GM10266 (cell line): Measurements from ENCODE around the gene DGCR2.

ENCODE experiments used
- DNase-seq: peaks from one replicate; pipeline ENCODE4 v3.0.0; 2012; ENCODE audit errors: extremely low spot score
- CTCF ChIP-seq: IDR thresholded peaks from 2 replicates; pipeline ENCODE4 v1.5.1; 2012; ENCODE audit warnings: mild to moderate bottlenecking, low read depth; ENCODE audit not compliant: control insufficient read depth, insufficient read depth; ENCODE audit errors: missing control alignments

Gene DGCR2

GRCh38 chr22:19105867-19106802 is 16.1 kb downstream of the DGCR2 start:
- TF ChIP-seq CTCF, result peak; percentile 43
- no peak for DNase-seq

- DNase-seq, result no peak
- no peak for TF ChIP-seq CTCF
Observed at GRCh38 chr22:19105456-19105855, 16.8 kb downstream of the DGCR2 start.

GRCh38 chr22:19103880-19104821 is 18.1 kb downstream of the DGCR2 start:
- TF ChIP-seq CTCF, result no peak
- no peak for DNase-seq

- DNase-seq, result no peak
- TF ChIP-seq CTCF, result no peak
Observed at GRCh38 chr22:19098157-19098556, 24.1 kb downstream of the DGCR2 start.

GRCh38 chr22:19097518-19097917 is 24.7 kb downstream of the DGCR2 start:
- no peak for DNase-seq
- no peak for TF ChIP-seq CTCF

GRCh38 chr22:19096555-19096954 is 25.7 kb downstream of the DGCR2 start:
- no peak for TF ChIP-seq CTCF
- DNase-seq, result no peak
